H9 (cell line): ENCODE data around the gene DDA1. TPM values are rescaled to one million over a fixed set of nuclear protein-coding genes. Genes with fewer than 3 reads are reported as not detected.

Source experiments
- DNase-seq: peaks from one replicate; pipeline ENCODE4 v3.0.0-alpha.2; 2017
- H2AFZ ChIP-seq: one replicate; pipeline ENCODE4 v1.6.1; 2013; ENCODE audit warnings: mild to moderate bottlenecking, low read length, control low read depth, moderate library complexity
- H2AK5ac ChIP-seq: 2 replicates; pipeline ENCODE4 v1.6.1; 2013; ENCODE audit warnings: low read length, control low read depth, mixed read lengths; ENCODE audit not compliant: insufficient read length
- H2BK120ac ChIP-seq: one replicate; pipeline ENCODE4 v1.6.1; 2013; ENCODE audit warnings: low read depth, mild to moderate bottlenecking, low read length, control low read depth, inconsistent platforms; ENCODE audit not compliant: poor library complexity, severe bottlenecking
- H2BK12ac ChIP-seq: 2 replicates; pipeline ENCODE4 v1.6.1; 2013; ENCODE audit warnings: low read length, control low read depth, mixed read lengths, low read depth; ENCODE audit not compliant: insufficient read length
- H2BK15ac ChIP-seq: 2 replicates; pipeline ENCODE4 v1.6.1; 2013; ENCODE audit warnings: low read depth, low read length, control low read depth
- H2BK20ac ChIP-seq: one replicate; pipeline ENCODE4 v1.6.1; 2013; ENCODE audit warnings: low read depth, mild to moderate bottlenecking, low read length, control low read depth, inconsistent platforms; ENCODE audit not compliant: poor library complexity, severe bottlenecking
- H2BK5ac ChIP-seq: 2 replicates; pipeline ENCODE4 v1.6.1; 2013; ENCODE audit warnings: low read length, control low read depth, mixed read lengths; ENCODE audit not compliant: insufficient read length
- H3K14ac ChIP-seq: 2 replicates; pipeline ENCODE4 v1.6.1; 2013; ENCODE audit warnings: low read length, control low read depth; ENCODE audit not compliant: insufficient read depth
- H3K18ac ChIP-seq: 2 replicates; pipeline ENCODE4 v1.6.1; 2013; ENCODE audit warnings: low read depth, mild to moderate bottlenecking, mixed read lengths, low read length, control low read depth; ENCODE audit not compliant: insufficient read length
- H3K23ac ChIP-seq: 2 replicates; pipeline ENCODE4 v1.6.1; 2013; ENCODE audit warnings: low read length, control low read depth, mixed read lengths, low read depth; ENCODE audit not compliant: insufficient read length
- H3K23me2 ChIP-seq: 2 replicates; pipeline ENCODE4 v1.6.1; 2013; ENCODE audit warnings: low read depth, mild to moderate bottlenecking, mixed read lengths, low read length, control low read depth; ENCODE audit not compliant: insufficient read length, poor library complexity, severe bottlenecking
- H3K27ac ChIP-seq: 2 replicates; pipeline ENCODE4 v1.5.1; 2013; ENCODE audit warnings: low read length, control low read depth, mixed read lengths, low read depth; ENCODE audit not compliant: insufficient read length
- H3K27me3 ChIP-seq: 2 replicates; pipeline ENCODE4 v1.6.1; 2013; ENCODE audit warnings: low read length, control low read depth, inconsistent platforms; ENCODE audit not compliant: insufficient read depth
- H3K4ac ChIP-seq: 2 replicates; pipeline ENCODE4 v1.6.1; 2013; ENCODE audit warnings: low read depth, mild to moderate bottlenecking, control low read depth, inconsistent platforms, low read length, moderate library complexity
- H3K4me1 ChIP-seq: 2 replicates; pipeline ENCODE4 v1.6.1; 2013; ENCODE audit warnings: low read length, control low read depth, inconsistent platforms; ENCODE audit not compliant: insufficient read depth
- H3K4me2 ChIP-seq: 2 replicates; pipeline ENCODE4 v1.6.1; 2013; ENCODE audit warnings: low read length, control low read depth, mixed read lengths; ENCODE audit not compliant: insufficient read length, insufficient read depth
- H3K56ac ChIP-seq: 2 replicates; pipeline ENCODE4 v1.6.1; 2013; ENCODE audit warnings: low read depth, mild to moderate bottlenecking, mixed read lengths, low read length, control low read depth; ENCODE audit not compliant: insufficient read length
- H3K79me1 ChIP-seq: 2 replicates; pipeline ENCODE4 v1.6.1; 2013; ENCODE audit warnings: low read depth, mild to moderate bottlenecking, moderate library complexity, low read length, control low read depth, inconsistent platforms; ENCODE audit not compliant: insufficient read depth, poor library complexity, severe bottlenecking
- H3K79me2 ChIP-seq: 2 replicates; pipeline ENCODE4 v1.6.1; 2013; ENCODE audit warnings: low read length, control low read depth, inconsistent platforms; ENCODE audit not compliant: insufficient read depth
- H3K9ac ChIP-seq: 2 replicates; pipeline ENCODE4 v1.6.1; 2013; ENCODE audit warnings: low read length, control low read depth, mixed read lengths; ENCODE audit not compliant: insufficient read length; ENCODE audit errors: extremely low read depth
- H3K9me3 ChIP-seq: one replicate; pipeline ENCODE4 v1.6.1; 2013; ENCODE audit warnings: low read depth, low read length, inconsistent platforms; ENCODE audit not compliant: control insufficient read depth
- H3T11ph ChIP-seq: one replicate; pipeline ENCODE4 v1.6.1; 2013; ENCODE audit warnings: mild to moderate bottlenecking, low read length, control low read depth, inconsistent platforms
- H4K20me1 ChIP-seq: one replicate; pipeline ENCODE4 v1.6.1; 2013; ENCODE audit not compliant: control insufficient read depth, insufficient read length, insufficient read depth
- H4K5ac ChIP-seq: 2 replicates; pipeline ENCODE4 v1.6.1; 2013; ENCODE audit warnings: low read depth, mild to moderate bottlenecking, mixed read lengths, low read length, control low read depth; ENCODE audit not compliant: insufficient read length
- H4K8ac ChIP-seq: replicated peaks from 2 replicates; pipeline ENCODE4 v1.6.1; 2013; ENCODE audit warnings: low read length, control low read depth, mixed read lengths, low read depth; ENCODE audit not compliant: insufficient read length
- H4K91ac ChIP-seq: 2 replicates; pipeline ENCODE4 v1.6.1; 2013; ENCODE audit warnings: low read depth, mild to moderate bottlenecking, moderate library complexity, mixed read lengths, low read length, control low read depth; ENCODE audit not compliant: insufficient read length
- H3K27ac Mint-ChIP-seq, 3 experiments: 2 replicates in 2 of 3; 3 replicates in 1 of 3; pipeline ENCODE4 v1.8.0; 2020 to 2021; ENCODE audit warnings: mixed read lengths in 3 of 3, mild to moderate bottlenecking in 1 of 3, moderate library complexity in 1 of 3
- H3K27me3 Mint-ChIP-seq: 2 replicates; pipeline ENCODE4 v1.8.0; 2021; ENCODE audit warnings: low read depth, mild to moderate bottlenecking, moderate library complexity, mixed read lengths
- H3K36me3 Mint-ChIP-seq, 3 experiments: 2 replicates in 2 of 3; 3 replicates in 1 of 3; pipeline ENCODE4 v1.8.0; 2020 to 2021; ENCODE audit warnings: low read depth in 3 of 3, mixed read lengths in 3 of 3; ENCODE audit not compliant: insufficient read depth in 1 of 3
- H3K4me1 Mint-ChIP-seq, 2 experiments: 2 replicates each; pipeline ENCODE4 v1.8.0; 2020; ENCODE audit warnings: mixed read lengths in 2 of 2
- H3K4me3 Mint-ChIP-seq, 2 experiments: 2 replicates in 1 of 2; 3 replicates in 1 of 2; pipeline ENCODE4 v1.8.0; 2020 to 2021; ENCODE audit warnings: mild to moderate bottlenecking in 2 of 2, mixed read lengths in 2 of 2, moderate library complexity in 1 of 2
- H3K9me3 Mint-ChIP-seq, 2 experiments: 2 replicates in 1 of 2; 3 replicates in 1 of 2; pipeline ENCODE4 v1.8.0; 2020; ENCODE audit warnings: mild to moderate bottlenecking in 2 of 2, mixed read lengths in 2 of 2, moderate library complexity in 1 of 2
- WGBS: extraction: QIAGEN DNeasy Blood & Tissue Kit; methylation state at CpG from one replicate; pipeline ENCODE4 v1.1.7; 2013; ENCODE audit warnings: missing lambda C conversion rate, low lambda C conversion rate, mixed read lengths; ENCODE audit not compliant: insufficient read length; ENCODE audit errors: extremely low coverage; 5-methylcytosine and 5-hydroxymethylcytosine counted together
- total RNA-seq: library from RNA; stranded (reverse); gene quantifications from 2 replicates; pipeline ENCODE4 v1.2.1, GENCODE V29; 2021
- TF ChIP-seq, protein P1 (sequence below): fragments of 200-600 bp; sonication (generic); conservative IDR thresholded peaks from 3 replicates; pipeline ENCODE4 v1.8.0; 2021; ENCODE audit warnings: antibody characterized with exemption, mild to moderate bottlenecking

Gene DDA1
- total RNA-seq, 1 experiment from 2014 or later = 45.7 TPM

DNA sequence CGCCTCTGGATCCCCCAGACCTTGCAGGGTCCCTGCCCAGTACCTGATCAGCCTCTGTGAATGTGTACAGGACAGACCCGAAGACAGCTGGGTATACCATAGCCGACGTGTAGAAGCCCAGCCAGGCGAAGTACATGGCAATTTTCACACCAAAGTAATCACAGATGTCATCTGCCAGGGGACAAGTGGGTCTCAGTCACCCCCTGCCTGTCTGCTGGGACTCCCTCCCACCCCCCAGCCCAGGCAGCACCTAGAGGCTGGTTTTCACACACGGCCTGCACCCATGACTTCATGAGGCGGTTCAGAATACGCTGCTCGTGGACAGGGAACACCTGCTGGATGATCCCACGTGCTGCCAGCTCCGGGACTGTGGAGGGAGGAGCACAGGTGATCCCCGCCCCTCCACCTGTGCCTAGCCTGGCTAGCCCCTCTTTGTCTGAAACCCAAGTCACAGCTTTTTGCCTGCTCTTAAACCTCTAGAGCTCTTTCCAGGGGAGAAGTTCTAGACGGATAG lies 21.7 kb downstream of the DDA1 start:
- H2BK15ac ChIP-seq = no peak overlapping the region
- H4K91ac ChIP-seq = no peak overlapping the region
- H2BK5ac ChIP-seq = no peak overlapping the region
- Mint-ChIP-seq H3K9me3 (no peaks in the 10 kb centered on the region; a peak in 1 of 5 replicates), H3K27me3 (peaks cover 6% of the 10 kb centered on the region), H3K4me1 (peaks cover 16 to 41% of the 10 kb centered on the region in 2 experiments), H3K36me3 (peaks cover 11 to 32% (median 29%) of the 10 kb centered on the region in 3 experiments), H3K4me3 (no peak overlapping the region), H3K27ac (no peak overlapping the region)
- no peak overlapping the region for H4K8ac ChIP-seq
- H3K4me2 ChIP-seq = no peak overlapping the region
- TF ChIP-seq, protein P1, sequence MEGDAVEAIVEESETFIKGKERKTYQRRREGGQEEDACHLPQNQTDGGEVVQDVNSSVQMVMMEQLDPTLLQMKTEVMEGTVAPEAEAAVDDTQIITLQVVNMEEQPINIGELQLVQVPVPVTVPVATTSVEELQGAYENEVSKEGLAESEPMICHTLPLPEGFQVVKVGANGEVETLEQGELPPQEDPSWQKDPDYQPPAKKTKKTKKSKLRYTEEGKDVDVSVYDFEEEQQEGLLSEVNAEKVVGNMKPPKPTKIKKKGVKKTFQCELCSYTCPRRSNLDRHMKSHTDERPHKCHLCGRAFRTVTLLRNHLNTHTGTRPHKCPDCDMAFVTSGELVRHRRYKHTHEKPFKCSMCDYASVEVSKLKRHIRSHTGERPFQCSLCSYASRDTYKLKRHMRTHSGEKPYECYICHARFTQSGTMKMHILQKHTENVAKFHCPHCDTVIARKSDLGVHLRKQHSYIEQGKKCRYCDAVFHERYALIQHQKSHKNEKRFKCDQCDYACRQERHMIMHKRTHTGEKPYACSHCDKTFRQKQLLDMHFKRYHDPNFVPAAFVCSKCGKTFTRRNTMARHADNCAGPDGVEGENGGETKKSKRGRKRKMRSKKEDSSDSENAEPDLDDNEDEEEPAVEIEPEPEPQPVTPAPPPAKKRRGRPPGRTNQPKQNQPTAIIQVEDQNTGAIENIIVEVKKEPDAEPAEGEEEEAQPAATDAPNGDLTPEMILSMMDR = no peak
- H3T11ph ChIP-seq = no peak overlapping the region
- H3K56ac ChIP-seq = no peak overlapping the region
- WGBS = no CpG with 5 or more reads among the region's 13 CpGs
- no peaks in the 10 kb centered on the region for H3K79me1 ChIP-seq
- peaks cover 18% of the 10 kb centered on the region for H3K23me2 ChIP-seq
- H3K79me2 ChIP-seq = no peaks in the 10 kb centered on the region
- no peaks in the 10 kb centered on the region for H4K20me1 ChIP-seq
- H3K4ac ChIP-seq = no peak overlapping the region
- no peak overlapping the region for H4K5ac ChIP-seq
- H2AFZ ChIP-seq = no peak overlapping the region
- no peak overlapping the region for H2AK5ac ChIP-seq
- H3K27me3 ChIP-seq = no peaks in the 10 kb centered on the region
- H3K4me1 ChIP-seq = no peaks in the 10 kb centered on the region
- no peak overlapping the region for H3K27ac ChIP-seq
- no peaks in the 10 kb centered on the region for H3K9me3 ChIP-seq
- no peak overlapping the region for H2BK20ac ChIP-seq
- DNase-seq = no peak
- H3K9ac ChIP-seq = no peak overlapping the region
- H2BK12ac ChIP-seq = no peak overlapping the region
- no peak overlapping the region for H3K14ac ChIP-seq
- no peak overlapping the region for H3K18ac ChIP-seq
- no peak overlapping the region for H3K23ac ChIP-seq
- no peak overlapping the region for H2BK120ac ChIP-seq
